ENCODE results near the gene RSPH3. TPM values are rescaled to one million over a fixed set of nuclear protein-coding genes. Genes with fewer than 3 reads are reported as not detected.

RSPH3 gene
- total RNA-seq, 3 donors from 2014 or later (not counting 1 experiment from before 2014, with no cell fraction given) = 1.5 to 2.9 (median 2.4) TPM

- TF ChIP-seq CTCF (IDR thresholded peaks at IDR 0.05) = no peak
- 10% methylated on average over 14 of the region's 15 CpGs for WGBS (ENCODE audit: insufficient coverage)
- no peaks in the 10 kb centered on the region for H3K27me3 Mint-ChIP-seq (ENCODE audit: low read depth in 2 of 2)
- H3K36me3 Mint-ChIP-seq = peaks cover 26% of the 10 kb centered on the region
- Histone ChIP-seq H3K4me1 (ENCODE audit: control insufficient read depth, insufficient read depth, low read length) (peaks cover 29% of the 10 kb centered on the region), H3K27ac (ENCODE audit: low read length) (peak within 1 kb of the TSS; percentile 87), H3K36me3 (ENCODE audit: control insufficient read depth, insufficient read depth, low read length) (peaks cover 36% of the 10 kb centered on the region), H3K27me3 (ENCODE audit: control insufficient read depth, insufficient read depth, low read length) (no peaks in the 10 kb centered on the region), H3K9me3 (ENCODE audit: control insufficient read depth, insufficient read depth, low read length) (no peaks in the 10 kb centered on the region), H3K4me3 (ENCODE audit: low read length) (peak within 1 kb of the TSS; percentile 61)
- H3K4me3 Mint-ChIP-seq = peak within 1 kb of the TSS; percentile 98
- peaks cover 50 to 53% of the 10 kb centered on the region in 2 donors for H3K4me1 Mint-ChIP-seq
- DNase-seq = peak; percentile 78 to 93
- ATAC-seq = peak; percentile 76 to 89 (median 82)
- intact Hi-C loops (cut with micrococcal nuclease) = loop anchor here (1.0 to 10.0 kb wide), 4 partner anchors 9 to 1900 kb away; no protein-coding TSS in a partner anchor
- peak within 1 kb of the TSS; percentile 97 for H3K27ac Mint-ChIP-seq
- no peaks in the 10 kb centered on the region for H3K9me3 Mint-ChIP-seq
Measured at GRCh38 chr6:159044899-159045727, 45.1 kb upstream of the RSPH3 start, which contains the start of gene TAGAP. TAGAP (minus strand) TSS chr6:159044991; CDS start chr6:159044146, 845 bp downstream.

- peaks cover 61 to 63% of the 10 kb centered on the region in 2 donors for H3K4me1 Mint-ChIP-seq
- H3K27ac Mint-ChIP-seq = peak overlapping the region; percentile 97
- WGBS (ENCODE audit: insufficient coverage) = 5% methylated on average over 5 of the region's 7 CpGs
- intact Hi-C loops (cut with micrococcal nuclease) = loop anchor here (2.0 to 10.0 kb wide), 3 partner anchors 175 to 1899 kb away; no protein-coding TSS in a partner anchor
- H3K27me3 Mint-ChIP-seq (ENCODE audit: low read depth in 2 of 2) = no peaks in the 10 kb centered on the region
- H3K36me3 Mint-ChIP-seq = peaks cover 30% of the 10 kb centered on the region
- DNase-seq (peak; percentile 47 to 55), ATAC-seq (peak in 1 of 3 donors; percentile 7)
- Histone ChIP-seq H3K27me3 (ENCODE audit: control insufficient read depth, insufficient read depth, low read length) (no peaks in the 10 kb centered on the region), H3K9me3 (ENCODE audit: control insufficient read depth, insufficient read depth, low read length) (no peaks in the 10 kb centered on the region), H3K4me3 (ENCODE audit: low read length) (peak overlapping the region; percentile 61), H3K27ac (ENCODE audit: low read length) (peak overlapping the region; percentile 87), H3K36me3 (ENCODE audit: control insufficient read depth, insufficient read depth, low read length) (peaks cover 46% of the 10 kb centered on the region), H3K4me1 (ENCODE audit: control insufficient read depth, insufficient read depth, low read length) (peaks cover 35% of the 10 kb centered on the region)
- peak overlapping the region; percentile 98 for H3K4me3 Mint-ChIP-seq
- no peak for TF ChIP-seq CTCF (IDR thresholded peaks at IDR 0.05)
- no peaks in the 10 kb centered on the region for H3K9me3 Mint-ChIP-seq
Measured at GRCh38 chr6:159043947-159044346, 43.9 kb upstream of the RSPH3 start.

GRCh38 chr6:159043251-159043650, 43.2 kb upstream of the RSPH3 start:
- no peaks in the 10 kb centered on the region for H3K9me3 Mint-ChIP-seq
- peak overlapping the region; percentile 87 for H3K27ac ChIP-seq (ENCODE audit: low read length)
- H3K4me3 ChIP-seq (ENCODE audit: low read length) = peak overlapping the region; percentile 61
- no peak for TF ChIP-seq CTCF (IDR thresholded peaks at IDR 0.05)
- H3K36me3 ChIP-seq (ENCODE audit: control insufficient read depth, insufficient read depth, low read length) = peaks cover 53% of the 10 kb centered on the region
- peaks cover 67% of the 10 kb centered on the region in 2 donors for H3K4me1 Mint-ChIP-seq
- peak overlapping the region; percentile 98 for H3K4me3 Mint-ChIP-seq
- ATAC-seq (peak in 2 of 3 donors; percentile 6), DNase-seq (peak in 1 of 2 donors; percentile 75)
- no peaks in the 10 kb centered on the region for H3K27me3 Mint-ChIP-seq (ENCODE audit: low read depth in 2 of 2)
- no peaks in the 10 kb centered on the region for H3K9me3 ChIP-seq (ENCODE audit: control insufficient read depth, insufficient read depth, low read length)
- H3K36me3 Mint-ChIP-seq = peaks cover 35% of the 10 kb centered on the region
- peaks cover 42% of the 10 kb centered on the region for H3K4me1 ChIP-seq (ENCODE audit: control insufficient read depth, insufficient read depth, low read length)
- H3K27me3 ChIP-seq (ENCODE audit: control insufficient read depth, insufficient read depth, low read length) = no peaks in the 10 kb centered on the region
- peak overlapping the region; percentile 97 for H3K27ac Mint-ChIP-seq
- intact Hi-C loops (cut with micrococcal nuclease) = loop anchor here (5.0 to 10.0 kb wide), 2 partner anchors 1419 to 1898 kb away; no protein-coding TSS in a partner anchor
- 5% methylated on average over 6 of the region's 6 CpGs for WGBS (ENCODE audit: insufficient coverage)

Measured in natural killer cell (primary cell).